SK-N-MC (cell line): Measurements from ENCODE around the gene TMEM121B.

Source experiments
- EZH2 ChIP-seq: fragments of 200-600 bp; sonication (generic); IDR thresholded peaks from one replicate; pipeline ENCODE4 v1.6.1; 2017; ENCODE audit warnings: antibody characterized with exemption
- POLR2AphosphoS5 ChIP-seq: IDR thresholded peaks from 2 replicates; pipeline ENCODE4 v1.6.1; 2012; ENCODE audit warnings: mild to moderate bottlenecking, low read depth, low read length, borderline replicate concordance

DNA sequence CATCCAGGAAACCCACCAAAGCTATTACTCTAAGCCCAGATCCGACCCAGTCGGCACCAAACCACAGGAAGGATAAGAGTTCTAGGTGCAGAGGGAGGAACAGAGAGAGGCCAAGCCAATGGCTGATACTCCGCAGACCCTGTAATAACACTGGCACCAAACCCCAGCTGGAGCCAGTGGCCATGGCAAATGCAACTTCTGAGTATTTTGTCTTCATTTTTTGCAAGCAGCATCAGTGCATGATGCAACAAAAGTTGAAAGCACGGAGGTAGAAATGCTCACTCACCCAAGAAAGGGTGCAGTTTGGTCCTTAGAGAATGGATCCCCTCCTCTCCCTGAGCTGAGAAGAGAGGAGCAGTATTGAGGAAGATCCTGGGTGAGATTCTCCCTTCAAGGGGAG, 2.8 kb downstream of the TMEM121B start:
- TF ChIP-seq EZH2 (no peak), POLR2AphosphoS5 (no peak)
